Neural cell (in vitro differentiated cells): ENCODE results near the gene RAP1A.

ENCODE experiments used
- EZH2 ChIP-seq: fragments of 200-600, 300-800 bp; shearing (Covaris generic), sonication (generic); IDR thresholded peaks from 2 replicates; pipeline ENCODE4 v1.6.1; 2014; ENCODE audit warnings: antibody characterized with exemption, low read length, borderline replicate concordance, mild to moderate bottlenecking; ENCODE audit not compliant: insufficient read depth, poor library complexity, severe bottlenecking
- RAD21 ChIP-seq: fragments of 450-650 bp; conservative IDR thresholded peaks from 2 replicates; pipeline ENCODE4 v1.6.1; 2014; ENCODE audit warnings: antibody characterized with exemption, mild to moderate bottlenecking, moderate library complexity
- TAF1 ChIP-seq: IDR thresholded peaks from 2 replicates; pipeline ENCODE4 v1.6.1; 2012; ENCODE audit warnings: low read depth
- TF ChIP-seq, protein P1 (sequence below): fragments of 450-650 bp; IDR thresholded peaks from 2 replicates; pipeline ENCODE4 v1.5.1; 2014; ENCODE audit warnings: antibody characterized with exemption, mild to moderate bottlenecking, moderate library complexity; ENCODE audit not compliant: poor library complexity, severe bottlenecking

DNA sequence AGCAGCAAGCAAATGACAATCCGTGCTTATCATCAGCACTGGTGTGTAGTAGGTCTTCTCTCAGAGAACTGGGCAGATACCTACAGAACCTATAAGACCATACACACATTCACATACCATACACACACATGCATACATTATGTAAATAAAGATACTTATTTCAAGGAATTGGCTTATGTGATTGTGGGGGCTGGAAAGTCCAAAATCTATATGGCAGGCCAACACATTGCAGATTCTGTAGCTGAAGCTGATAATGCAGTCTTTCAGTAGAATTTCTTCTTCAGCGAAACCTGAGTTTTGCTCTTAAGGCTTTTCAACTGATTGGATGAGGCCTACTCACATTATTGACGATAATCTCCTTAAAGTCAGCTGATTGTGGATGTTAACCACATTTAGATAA, 24.1 kb downstream of the RAP1A start:
- no peak for TF ChIP-seq EZH2
- TF ChIP-seq, protein P1, sequence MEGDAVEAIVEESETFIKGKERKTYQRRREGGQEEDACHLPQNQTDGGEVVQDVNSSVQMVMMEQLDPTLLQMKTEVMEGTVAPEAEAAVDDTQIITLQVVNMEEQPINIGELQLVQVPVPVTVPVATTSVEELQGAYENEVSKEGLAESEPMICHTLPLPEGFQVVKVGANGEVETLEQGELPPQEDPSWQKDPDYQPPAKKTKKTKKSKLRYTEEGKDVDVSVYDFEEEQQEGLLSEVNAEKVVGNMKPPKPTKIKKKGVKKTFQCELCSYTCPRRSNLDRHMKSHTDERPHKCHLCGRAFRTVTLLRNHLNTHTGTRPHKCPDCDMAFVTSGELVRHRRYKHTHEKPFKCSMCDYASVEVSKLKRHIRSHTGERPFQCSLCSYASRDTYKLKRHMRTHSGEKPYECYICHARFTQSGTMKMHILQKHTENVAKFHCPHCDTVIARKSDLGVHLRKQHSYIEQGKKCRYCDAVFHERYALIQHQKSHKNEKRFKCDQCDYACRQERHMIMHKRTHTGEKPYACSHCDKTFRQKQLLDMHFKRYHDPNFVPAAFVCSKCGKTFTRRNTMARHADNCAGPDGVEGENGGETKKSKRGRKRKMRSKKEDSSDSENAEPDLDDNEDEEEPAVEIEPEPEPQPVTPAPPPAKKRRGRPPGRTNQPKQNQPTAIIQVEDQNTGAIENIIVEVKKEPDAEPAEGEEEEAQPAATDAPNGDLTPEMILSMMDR: no peak
- TF ChIP-seq TAF1: no peak
- TF ChIP-seq RAD21: no peak
